Activated CD4-positive, alpha-beta memory T cell treated with anti-CD3 and anti-CD28 coated beads for 36 hours (primary cell): ENCODE measurements around the gene USB1. TPM values are rescaled to one million over a fixed set of nuclear protein-coding genes. Genes with fewer than 3 reads are reported as not detected.
"Not testable (repeated sequence)": the region's sequence is repeated elsewhere in the genome, so short reads cannot be mapped to it uniquely, and the experiment has no call there.

Experiments used
- CTCF ChIA-PET: fragments of 350-600 bp; sonication (Branson Sonifier 250); formaldehyde crosslinking; loops from one replicate; lab custom pipeline; 2021; ENCODE audit warnings: antibody characterized with exemption, inconsistent platforms; lab: Charles Lee
- POLR2A ChIA-PET: fragments of 350-600 bp; sonication (Branson Sonifier 250); formaldehyde crosslinking; loops from one replicate; lab custom pipeline; 2021; ENCODE audit warnings: antibody characterized with exemption; lab: Charles Lee
- DNase-seq: peaks from one replicate; pipeline ENCODE4 v3.0.0-alpha.2; 2020
- H3K27ac Mint-ChIP-seq: one replicate; pipeline ENCODE4 v1.8.0; 2021; ENCODE audit warnings: mixed read lengths
- H3K27me3 Mint-ChIP-seq: one replicate; pipeline ENCODE4 v1.8.0; 2021; ENCODE audit warnings: mixed read lengths
- H3K36me3 Mint-ChIP-seq: one replicate; pipeline ENCODE4 v1.8.0; 2021; ENCODE audit warnings: mixed read lengths
- H3K4me1 Mint-ChIP-seq: one replicate; pipeline ENCODE4 v1.8.0; 2021; ENCODE audit warnings: low read depth, mixed read lengths
- H3K4me3 Mint-ChIP-seq: one replicate; pipeline ENCODE4 v1.8.0; 2021; ENCODE audit warnings: mild to moderate bottlenecking, mixed read lengths
- H3K9me3 Mint-ChIP-seq: one replicate; pipeline ENCODE4 v1.8.0; 2021; ENCODE audit warnings: mixed read lengths
- intact Hi-C: fragments of 100-400 bp; cut with micrococcal nuclease; formaldehyde crosslinking; loops from one replicate; pipeline ENCODE4 v1.15.1; 2023
- total RNA-seq, 2 experiments: library from RNA; stranded (reverse); gene quantifications; one replicate each; pipeline ENCODE4 v1.2.3, GENCODE V29; 2021

The USB1 gene
- total RNA-seq, 2 experiments from 2014 or later = 42.2 to 46.0 TPM

DNA sequence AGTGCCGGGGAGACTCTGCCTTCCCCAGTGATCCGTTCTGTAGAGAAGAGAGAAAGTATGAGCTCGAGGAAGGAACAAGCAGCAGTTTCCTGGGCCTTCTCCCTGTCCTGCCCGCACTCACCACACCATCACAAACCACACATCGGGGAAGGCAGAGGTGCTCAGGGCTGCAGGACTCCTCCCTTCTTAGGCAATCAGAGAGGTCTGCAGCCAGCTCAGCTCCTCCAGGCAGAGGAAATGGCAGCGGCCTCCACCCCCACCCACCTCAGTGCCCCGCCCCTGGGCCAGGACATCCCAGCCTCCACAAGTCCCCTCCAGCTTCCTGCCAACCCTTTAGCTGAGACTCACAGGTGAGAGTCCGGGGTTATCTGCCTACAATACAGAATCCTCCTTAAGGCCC is 2.7 kb upstream of the USB1 start:
- ChIA-PET CTCF (interaction anchor here (1.2 to 2.4 kb wide), 3 partner anchors 99 to 263 kb away, joined by 3 to 18 read pairs (median 5); partner anchors contain the start of gene KATNB1), POLR2A (interaction anchor here (0.8 to 1.2 kb wide), 2 partner anchors 14 to 26 kb away, joined by 4 read pairs; no protein-coding TSS in a partner anchor)
- H3K9me3 Mint-ChIP-seq = no peaks in the 10 kb centered on the region
- intact Hi-C loops = loop anchor here (2.0 kb wide), 1 partner anchor 408 kb away; no protein-coding TSS in a partner anchor
- DNase-seq = peak; percentile 86
- peaks cover 15% of the 10 kb centered on the region for H3K36me3 Mint-ChIP-seq
- H3K27ac Mint-ChIP-seq = peak overlapping the region; percentile 83
- peak overlapping the region; percentile 75 for H3K4me3 Mint-ChIP-seq
- H3K4me1 Mint-ChIP-seq = peaks cover 57% of the 10 kb centered on the region
- H3K27me3 Mint-ChIP-seq = no peaks in the 10 kb centered on the region

DNA sequence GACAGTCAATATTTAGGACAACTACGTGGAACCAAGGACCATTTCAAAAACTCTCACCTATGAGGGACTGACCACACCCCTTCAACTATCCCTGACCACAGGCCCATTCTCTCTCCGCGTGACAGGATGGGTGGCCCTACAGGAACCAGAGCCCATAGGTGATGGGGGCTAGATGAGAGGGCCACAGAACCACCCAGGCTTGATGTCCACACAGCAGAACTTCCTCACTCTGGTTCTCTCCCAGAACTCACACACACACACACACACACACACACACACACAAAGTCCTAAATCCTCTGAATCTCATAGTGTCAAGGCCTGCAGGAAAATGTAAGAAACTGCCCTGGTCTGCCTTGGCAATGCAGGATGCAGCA is 2.2 kb upstream of the USB1 start:
- ChIA-PET POLR2A (interaction anchor here (1.2 to 2.4 kb wide), 4 partner anchors 10 to 130 kb away, joined by 4 to 9 read pairs (median 4); partner anchors contain the start of gene CFAP20), CTCF (interaction anchor here (1.2 to 2.4 kb wide), 6 partner anchors 12 to 423 kb away, joined by 3 to 18 read pairs (median 4); partner anchors contain the start of gene KATNB1)
- Mint-ChIP-seq H3K27ac (peak overlapping the region; percentile 83), H3K4me3 (peak overlapping the region; percentile 75), H3K36me3 (peaks cover 18% of the 10 kb centered on the region), H3K9me3 (no peaks in the 10 kb centered on the region), H3K4me1 (peaks cover 60% of the 10 kb centered on the region), H3K27me3 (no peaks in the 10 kb centered on the region)
- intact Hi-C loops = loop anchor here (1.0 to 2.0 kb wide), 3 partner anchors 14 to 408 kb away; no protein-coding TSS in a partner anchor
- DNase-seq = no peak

DNA sequence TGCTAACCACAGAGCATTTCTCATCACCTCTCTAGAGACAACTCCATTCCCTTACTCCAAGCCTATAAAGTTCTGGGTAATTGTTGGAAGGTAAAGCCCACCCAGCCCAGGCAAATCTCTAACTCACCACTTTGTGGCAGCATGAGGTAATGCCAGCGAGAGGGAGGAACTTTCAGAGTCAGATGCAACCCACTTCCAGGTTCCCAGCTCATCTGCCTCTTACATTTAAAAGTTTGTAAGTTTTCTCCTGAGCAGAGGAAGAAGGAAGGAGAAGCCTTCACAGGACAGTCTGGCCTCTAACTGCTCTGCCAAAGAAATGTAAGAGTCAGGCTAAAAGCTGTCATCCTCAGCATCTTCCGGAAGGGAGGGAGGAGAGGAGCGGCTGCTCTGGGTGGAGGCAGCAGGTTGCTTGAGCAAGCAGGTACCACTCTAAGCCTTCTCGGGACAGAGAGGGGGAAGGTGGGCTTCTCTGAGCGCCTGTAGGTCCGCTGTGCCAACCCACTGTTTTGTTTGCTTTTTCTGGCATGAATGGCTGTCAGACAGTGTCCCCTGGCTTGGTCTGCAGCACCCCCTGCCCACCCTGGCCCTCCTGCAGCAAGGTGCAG is 1.7 kb upstream of the USB1 start:
- H3K4me1 Mint-ChIP-seq = peaks cover 60% of the 10 kb centered on the region

DNA sequence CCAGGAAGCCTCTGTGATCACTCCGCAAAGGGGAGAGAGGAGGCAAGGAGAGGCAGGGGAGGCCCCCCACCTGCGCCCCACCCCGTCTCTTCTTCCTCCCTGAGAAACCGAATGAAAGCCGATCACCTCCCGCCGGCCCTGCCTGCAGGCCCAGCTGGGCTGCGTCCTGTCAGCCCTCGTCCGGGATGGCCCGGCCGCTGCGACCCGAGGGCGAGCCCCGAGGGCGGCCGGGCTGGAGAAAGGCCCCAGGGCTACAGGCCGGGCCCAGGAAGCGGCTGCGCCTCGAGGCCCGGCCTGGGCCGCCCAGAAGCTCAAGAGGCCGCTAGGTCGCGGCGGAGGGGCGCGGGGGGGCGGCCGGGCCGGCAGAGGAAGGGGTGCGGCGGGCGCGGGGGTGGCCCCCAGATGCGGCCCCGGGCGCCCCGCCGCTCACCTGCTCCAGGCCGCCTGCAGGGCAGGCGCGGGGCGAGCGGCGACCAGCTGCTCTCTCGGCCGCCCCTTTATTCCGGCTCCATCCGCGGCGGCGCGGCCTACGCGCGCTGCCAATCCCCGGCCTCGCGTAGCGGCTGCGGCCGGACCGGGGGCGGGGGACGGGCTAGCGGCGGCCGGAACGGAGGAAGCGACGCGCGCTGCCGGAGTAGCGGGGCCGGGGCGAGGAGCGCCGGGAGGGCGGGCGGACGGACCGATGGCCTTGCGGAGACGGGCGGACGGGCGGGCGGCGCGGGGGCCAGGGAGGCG is 1.1 kb upstream of the USB1 start, which contains the start of gene ZNF319:
TSS of gene ZNF319 (minus strand) at position 702 of the 735 bp plus-strand sequence. CDS start 2,407 bp downstream, outside the sequence.
- H3K9me3 Mint-ChIP-seq = no peaks in the 10 kb centered on the region
- H3K27ac Mint-ChIP-seq = peak within 1 kb of the TSS; percentile 83
- peaks cover 56% of the 10 kb centered on the region for H3K4me1 Mint-ChIP-seq
- intact Hi-C loops = loop anchor here (1.0 to 10.0 kb wide), 6 partner anchors 15 to 630 kb away; partner anchors contain the start of gene KATNB1
- ChIA-PET POLR2A (interaction anchor here (0.5 to 2.4 kb wide), 5 partner anchors 8 to 265 kb away, joined by 3 to 9 read pairs (median 4); partner anchors contain the start of genes CFAP20 and KATNB1), CTCF (interaction anchor here (0.6 to 1.7 kb wide), 8 partner anchors 13 to 424 kb away, joined by 3 to 8 read pairs (median 4); partner anchors contain the start of gene KATNB1)
- no peaks in the 10 kb centered on the region for H3K27me3 Mint-ChIP-seq
- peak within 1 kb of the TSS; percentile 91 for H3K4me3 Mint-ChIP-seq
- DNase-seq = peak; percentile 39
- H3K36me3 Mint-ChIP-seq = peaks cover 22% of the 10 kb centered on the region

More for the DNA sequence above, 1.7 kb upstream of the USB1 start:
- CTCF ChIA-PET = interaction anchor here (0.6 to 2.4 kb wide), 9 partner anchors 12 to 423 kb away, joined by 3 to 18 read pairs (median 4); partner anchors contain the start of gene KATNB1
- intact Hi-C loops = loop anchor here (1.0 to 2.0 kb wide), 3 partner anchors 14 to 409 kb away; no protein-coding TSS in a partner anchor
- peak overlapping the region; percentile 83 for H3K27ac Mint-ChIP-seq
- peaks cover 19% of the 10 kb centered on the region for H3K36me3 Mint-ChIP-seq
- POLR2A ChIA-PET = interaction anchor here (1.4 to 2.4 kb wide), 4 partner anchors 11 to 264 kb away, joined by 4 to 9 read pairs (median 4); partner anchors contain the start of genes CFAP20 and KATNB1
- no peaks in the 10 kb centered on the region for H3K27me3 Mint-ChIP-seq
- no peaks in the 10 kb centered on the region for H3K9me3 Mint-ChIP-seq
- H3K4me3 Mint-ChIP-seq = peak overlapping the region; percentile 75
- DNase-seq = peak; percentile 58

DNA sequence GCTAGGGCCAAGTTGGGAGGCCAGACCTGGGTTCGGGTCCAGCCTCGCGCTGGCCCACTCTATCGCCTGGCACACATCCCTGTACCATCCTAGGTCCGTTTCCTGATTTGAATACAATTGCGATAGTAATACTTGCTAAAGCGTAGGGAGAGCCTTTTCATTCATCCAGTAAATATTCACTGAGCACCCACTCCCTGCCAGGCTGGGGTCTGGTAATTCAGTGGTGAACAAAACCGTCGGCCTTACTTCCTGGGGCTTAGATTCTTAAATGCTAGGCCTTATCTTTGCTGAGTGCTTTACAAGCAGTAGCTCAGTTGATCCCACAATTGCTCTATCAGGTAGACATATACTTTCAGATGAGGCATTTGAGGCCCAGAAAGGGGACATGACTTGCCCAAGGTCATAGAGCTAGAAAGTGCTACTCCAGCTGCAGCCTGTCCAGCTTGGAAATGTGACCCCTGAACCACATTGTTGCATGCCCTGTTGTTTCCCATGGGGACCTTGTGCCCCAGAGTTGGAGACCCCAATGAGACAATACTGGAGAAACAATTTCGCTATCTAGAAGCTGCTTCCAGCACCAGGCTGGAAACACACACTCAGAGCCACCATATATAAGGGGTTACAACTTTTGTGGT is 691 bp downstream of the USB1 start:
- peaks cover 26% of the 10 kb centered on the region for H3K36me3 Mint-ChIP-seq
- no peaks in the 10 kb centered on the region for H3K9me3 Mint-ChIP-seq
- H3K27ac Mint-ChIP-seq = peak overlapping the region; percentile 81
- H3K4me3 Mint-ChIP-seq = peak overlapping the region; percentile 91
- no peaks in the 10 kb centered on the region for H3K27me3 Mint-ChIP-seq
- intact Hi-C loops = loop anchor here (1.0 to 10.0 kb wide), 6 partner anchors 23 to 267 kb away; partner anchors contain the start of genes CFAP20, KATNB1 and MMP15
- CTCF ChIA-PET = interaction anchor here (0.5 to 2.0 kb wide), 6 partner anchors 9 to 257 kb away, joined by 3 to 10 read pairs (median 3); no protein-coding TSS in a partner anchor
- POLR2A ChIA-PET = interaction anchor here (0.8 to 2.0 kb wide), 2 partner anchors 63 to 266 kb away, joined by 3 to 5 read pairs; partner anchors contain the start of gene KATNB1
- DNase-seq = no peak
- H3K4me1 Mint-ChIP-seq = peaks cover 46% of the 10 kb centered on the region

DNA sequence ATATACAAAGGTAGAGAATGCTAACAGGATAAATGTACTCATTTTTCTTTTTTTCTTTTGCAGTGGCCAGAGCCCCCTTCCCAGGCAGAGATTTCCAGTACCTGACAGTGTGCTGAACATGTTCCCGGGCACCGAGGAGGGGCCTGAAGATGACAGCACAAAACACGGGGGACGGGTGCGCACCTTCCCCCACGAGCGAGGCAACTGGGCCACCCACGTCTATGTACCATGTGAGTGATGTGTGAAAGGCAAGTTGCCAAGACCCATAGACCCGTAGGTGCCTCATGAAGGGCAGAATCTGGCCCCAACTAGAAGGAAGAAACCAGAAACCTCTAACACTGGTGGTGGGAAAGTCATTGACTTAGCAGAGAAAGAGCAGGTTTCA is 1.2 kb downstream of the USB1 start:
- Mint-ChIP-seq H3K4me3 (peak overlapping the region; percentile 91), H3K9me3 (no peaks in the 10 kb centered on the region), H3K4me1 (peaks cover 41% of the 10 kb centered on the region), H3K27ac (no peak overlapping the region), H3K27me3 (no peaks in the 10 kb centered on the region), H3K36me3 (peaks cover 29% of the 10 kb centered on the region)
- no peak for DNase-seq
- intact Hi-C loops = loop anchor here (10.0 kb wide), 1 partner anchor 208 kb away; no protein-coding TSS in a partner anchor
- ChIA-PET CTCF (interaction anchor here (0.5 to 2.0 kb wide), 3 partner anchors 25 to 257 kb away, joined by 3 to 10 read pairs (median 4); no protein-coding TSS in a partner anchor), POLR2A (interaction anchor here (0.8 kb wide), 1 partner anchor 63 kb away, joined by 3 read pairs; no protein-coding TSS in a partner anchor)

DNA sequence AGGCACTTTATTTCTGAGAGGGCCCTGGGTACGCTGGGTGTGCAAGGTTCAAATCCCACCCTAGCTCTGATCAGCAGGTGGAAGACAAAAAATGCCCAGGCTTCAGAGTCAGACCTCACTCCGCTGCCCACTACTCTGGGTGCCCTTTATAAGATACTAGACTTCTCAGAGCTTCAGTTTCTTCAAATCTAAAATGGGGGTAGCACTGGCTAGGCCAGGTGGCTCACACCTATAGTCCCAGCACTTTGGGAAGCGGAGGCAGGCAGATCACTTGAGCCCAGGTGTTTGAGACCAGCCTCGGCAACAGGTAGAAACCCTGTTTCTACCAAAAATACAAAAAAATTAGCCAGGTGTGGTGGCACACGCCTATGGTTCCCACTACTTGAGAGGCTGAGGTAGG is 1.7 kb downstream of the USB1 start:
- ChIA-PET CTCF (interaction anchor here (0.9 to 2.0 kb wide), 2 partner anchors 25 to 104 kb away, joined by 3 to 10 read pairs; no protein-coding TSS in a partner anchor), POLR2A (no interaction called here)
- intact Hi-C loops = loop anchor here (10.0 kb wide), 1 partner anchor 208 kb away; no protein-coding TSS in a partner anchor
- Mint-ChIP-seq H3K27me3 (no peaks in the 10 kb centered on the region), H3K9me3 (no peaks in the 10 kb centered on the region), H3K36me3 (peaks cover 27% of the 10 kb centered on the region), H3K4me1 (peaks cover 36% of the 10 kb centered on the region), H3K27ac (no peak overlapping the region), H3K4me3 (no peak overlapping the region)
- no peak for DNase-seq

DNA sequence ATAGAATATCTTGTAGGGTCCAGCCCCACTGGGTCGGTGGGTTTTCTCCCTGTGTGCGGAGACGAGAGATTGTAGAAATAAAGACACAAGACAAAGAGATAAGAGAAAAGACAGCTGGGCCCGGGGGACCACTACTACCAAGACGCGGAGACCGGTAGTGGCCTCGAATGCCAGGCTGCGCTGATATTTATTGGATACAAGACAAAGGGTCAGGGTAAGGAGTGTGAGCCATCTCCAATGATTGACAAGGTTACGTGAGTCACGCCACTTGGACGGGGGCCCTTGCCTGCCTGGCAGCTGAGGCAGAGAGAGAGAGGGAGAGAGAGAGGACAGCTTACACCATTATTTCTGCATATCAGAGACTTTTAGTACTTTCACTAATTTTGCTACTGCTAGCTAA is 3.5 kb downstream of the USB1 start:
- CTCF ChIA-PET = interaction anchor here (1.2 to 2.6 kb wide), 2 partner anchors 97 to 105 kb away, joined by 3 to 21 read pairs; no protein-coding TSS in a partner anchor
- peaks cover 22% of the 10 kb centered on the region for H3K4me1 Mint-ChIP-seq
- peaks cover 22% of the 10 kb centered on the region for H3K36me3 Mint-ChIP-seq

DNA sequence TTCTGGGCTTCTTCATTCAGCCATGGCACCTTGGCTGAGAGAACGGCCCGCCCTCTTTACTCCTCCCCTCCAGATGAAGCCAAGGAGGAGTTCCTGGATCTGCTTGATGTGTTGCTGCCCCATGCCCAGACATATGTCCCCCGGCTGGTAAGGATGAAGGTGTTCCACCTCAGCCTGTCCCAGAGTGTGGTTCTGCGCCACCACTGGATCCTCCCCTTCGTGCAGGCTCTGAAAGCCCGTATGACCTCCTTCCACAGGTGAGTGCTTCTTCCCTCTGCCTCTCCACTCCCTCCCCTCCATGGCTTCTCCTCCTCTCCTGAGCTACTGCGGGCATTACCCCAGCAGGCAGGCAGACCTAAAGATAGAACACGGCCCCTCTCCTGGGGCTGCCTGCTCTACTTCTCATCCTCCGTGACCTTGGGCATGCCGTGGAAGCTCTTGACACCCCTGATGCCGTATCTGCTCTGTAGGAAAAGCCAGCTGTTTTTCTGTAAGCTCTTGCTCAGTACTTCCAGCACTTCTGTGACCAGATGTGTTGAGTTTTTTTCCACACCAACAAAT is 8.7 kb downstream of the USB1 start:
- H3K27ac Mint-ChIP-seq = no peak overlapping the region
- peaks cover under 1% of the 10 kb centered on the region for H3K4me1 Mint-ChIP-seq
- H3K27me3 Mint-ChIP-seq = no peaks in the 10 kb centered on the region
- peaks cover 21% of the 10 kb centered on the region for H3K36me3 Mint-ChIP-seq
- intact Hi-C loops = loop anchor here (10.0 kb wide), 1 partner anchor 215 kb away; no protein-coding TSS in a partner anchor
- CTCF ChIA-PET = no interaction called here
- POLR2A ChIA-PET = no interaction called here
- no peaks in the 10 kb centered on the region for H3K9me3 Mint-ChIP-seq
- H3K4me3 Mint-ChIP-seq = no peak overlapping the region
- DNase-seq = no peak

More for the DNA sequence above, 3.5 kb downstream of the USB1 start:
- DNase-seq, H3K27me3 Mint-ChIP-seq, H3K4me3 Mint-ChIP-seq, POLR2A ChIA-PET, H3K9me3 Mint-ChIP-seq, H3K27ac Mint-ChIP-seq: not testable (repeated sequence)
- intact Hi-C loops = loop anchor here (10.0 kb wide), 1 partner anchor 210 kb away; no protein-coding TSS in a partner anchor

DNA sequence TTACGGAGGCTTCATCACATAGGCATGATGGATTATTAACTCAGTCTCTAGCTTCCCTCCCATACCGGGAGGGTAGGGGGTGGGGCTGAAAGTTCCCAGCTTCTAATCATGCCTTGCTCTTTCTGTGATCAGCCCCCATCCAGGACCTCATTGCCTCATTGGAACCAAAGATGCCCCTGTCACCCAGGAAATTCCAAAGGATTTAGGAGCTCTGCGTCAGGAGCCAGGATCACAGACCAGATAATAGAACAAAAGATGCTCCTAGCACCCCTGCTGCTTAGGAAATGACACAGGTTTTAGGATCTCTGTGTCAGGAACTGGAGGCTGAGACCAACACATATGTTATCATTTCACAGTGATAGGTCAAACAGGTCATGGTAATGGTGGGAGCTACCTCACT is 9.7 kb downstream of the USB1 start:
- DNase-seq = no peak
- peaks cover 20% of the 10 kb centered on the region for H3K36me3 Mint-ChIP-seq
- H3K4me3 Mint-ChIP-seq = no peak overlapping the region
- no peaks in the 10 kb centered on the region for H3K9me3 Mint-ChIP-seq
- no peaks in the 10 kb centered on the region for H3K27me3 Mint-ChIP-seq
- intact Hi-C loops = no loop called here
- POLR2A ChIA-PET = no interaction called here
- CTCF ChIA-PET = interaction anchor here (1.3 kb wide), 1 partner anchor 10 kb away, joined by 3 read pairs; the partner anchor contains the start of gene USB1
- H3K27ac Mint-ChIP-seq = no peak overlapping the region
- no peaks in the 10 kb centered on the region for H3K4me1 Mint-ChIP-seq
